Neural cell (in vitro differentiated cells): Measurements from ENCODE around the gene GPR26. TPM values are rescaled to one million over a fixed set of nuclear protein-coding genes. Genes with fewer than 3 reads are reported as not detected.

Source experiments
- H2AFZ ChIP-seq: fragments of 200-600, 300-800 bp; sonication (generic), shearing (Covaris generic); 2 replicates; pipeline ENCODE4 v1.6.0; 2014; ENCODE audit warnings: low read depth, mild to moderate bottlenecking, antibody characterized with exemption, low read length, moderate library complexity
- H3F3A ChIP-seq: fragments of 200-600 bp; shearing (Covaris generic); 2 replicates; pipeline ENCODE4 v1.6.1; 2016; ENCODE audit warnings: mild to moderate bottlenecking, moderate library complexity, mixed read lengths, antibody characterized with exemption, low read length; ENCODE audit not compliant: insufficient read depth, poor library complexity, severe bottlenecking
- H3K27ac ChIP-seq: fragments of 200-600, 300-800 bp; sonication (generic), shearing (Covaris generic); 2 replicates; pipeline ENCODE4 v1.5.1; 2014; ENCODE audit warnings: mild to moderate bottlenecking, low read length, moderate library complexity
- H3K27me3 ChIP-seq: fragments of 300-800, 200-600 bp; sonication (generic), shearing (Covaris generic); 2 replicates; pipeline ENCODE4 v1.6.0; 2014; ENCODE audit warnings: mild to moderate bottlenecking, low read depth, low read length, moderate library complexity; ENCODE audit not compliant: insufficient read depth
- H3K36me3 ChIP-seq: fragments of 300-800, 200-600 bp; sonication (generic), shearing (Covaris generic); 2 replicates; pipeline ENCODE4 v1.5.1; 2014; ENCODE audit warnings: mild to moderate bottlenecking, antibody characterized with exemption, low read length, moderate library complexity; ENCODE audit not compliant: insufficient read depth
- H3K4me2 ChIP-seq: fragments of 300-800, 200-600 bp; sonication (generic), shearing (Covaris generic); 2 replicates; pipeline ENCODE4 v1.6.0; 2014; ENCODE audit warnings: mild to moderate bottlenecking, low read length
- H3K4me3 ChIP-seq: fragments of 300-800, 200-600 bp; sonication (generic), shearing (Covaris generic); 2 replicates; pipeline ENCODE4 v1.5.1; 2014; ENCODE audit warnings: mild to moderate bottlenecking, low read length, moderate library complexity
- H3K79me2 ChIP-seq: fragments of 200-600 bp; shearing (Covaris generic); replicated peaks from 2 replicates; pipeline ENCODE4 v1.6.0; 2014; ENCODE audit warnings: mild to moderate bottlenecking, low read length, moderate library complexity; ENCODE audit not compliant: insufficient read depth
- H3K9ac ChIP-seq: fragments of 300-800, 200-600 bp; sonication (generic), shearing (Covaris generic); 2 replicates; pipeline ENCODE4 v1.6.1; 2016; ENCODE audit warnings: mild to moderate bottlenecking, low read length, mixed read lengths
- H3K9me2 ChIP-seq: fragments of 200-600 bp; shearing (Covaris generic); 2 replicates; pipeline ENCODE4 v1.6.1; 2016; ENCODE audit warnings: mild to moderate bottlenecking, low read length, mixed read lengths; ENCODE audit not compliant: insufficient read depth
- H3K9me3 ChIP-seq: fragments of 200-600, 300-800 bp; sonication (generic), shearing (Covaris generic); 2 replicates; pipeline ENCODE4 v1.6.1; 2016; ENCODE audit warnings: mild to moderate bottlenecking, mixed run types, low read length, moderate library complexity, mixed read lengths
- H4K20me1 ChIP-seq: fragments of 200-600 bp; shearing (Covaris generic); 2 replicates; pipeline ENCODE4 v1.6.1; 2016; ENCODE audit warnings: mild to moderate bottlenecking, mixed run types; ENCODE audit not compliant: insufficient read depth
- CTCF ChIP-seq: fragments of 450-650 bp; IDR thresholded peaks from 2 replicates; pipeline ENCODE4 v1.5.1; 2014; ENCODE audit warnings: antibody characterized with exemption, mild to moderate bottlenecking, moderate library complexity; ENCODE audit not compliant: poor library complexity, severe bottlenecking
- EP300 ChIP-seq: fragments of 450-650 bp; conservative IDR thresholded peaks from 2 replicates; pipeline ENCODE4 v1.6.1; 2014; ENCODE audit warnings: antibody characterized with exemption, mild to moderate bottlenecking, moderate library complexity; ENCODE audit not compliant: poor library complexity, severe bottlenecking
- EZH2 ChIP-seq: fragments of 200-600, 300-800 bp; shearing (Covaris generic), sonication (generic); IDR thresholded peaks from 2 replicates; pipeline ENCODE4 v1.6.1; 2014; ENCODE audit warnings: antibody characterized with exemption, low read length, borderline replicate concordance, mild to moderate bottlenecking; ENCODE audit not compliant: insufficient read depth, poor library complexity, severe bottlenecking
- MXI1 ChIP-seq: fragments of 450-650 bp; conservative IDR thresholded peaks from 2 replicates; pipeline ENCODE4 v1.6.1; 2014; ENCODE audit warnings: antibody characterized with exemption, mild to moderate bottlenecking; ENCODE audit not compliant: poor library complexity, severe bottlenecking
- POLR2AphosphoS5 ChIP-seq: IDR thresholded peaks from 2 replicates; pipeline ENCODE4 v1.6.1; 2012
- RAD21 ChIP-seq: fragments of 450-650 bp; conservative IDR thresholded peaks from 2 replicates; pipeline ENCODE4 v1.6.1; 2014; ENCODE audit warnings: antibody characterized with exemption, mild to moderate bottlenecking, moderate library complexity
- REST ChIP-seq: IDR thresholded peaks from 2 replicates; pipeline ENCODE4 v1.6.1; 2012; ENCODE audit warnings: borderline replicate concordance
- SMC3 ChIP-seq: fragments of 450-650 bp; conservative IDR thresholded peaks from 2 replicates; pipeline ENCODE4 v1.6.1; 2014; ENCODE audit warnings: antibody characterized with exemption, mild to moderate bottlenecking, moderate library complexity; ENCODE audit not compliant: poor library complexity
- TAF1 ChIP-seq: IDR thresholded peaks from 2 replicates; pipeline ENCODE4 v1.6.1; 2012; ENCODE audit warnings: low read depth
- polyA plus RNA-seq: library from polyadenylated mRNA; depleted of rRNA; stranded (reverse); fragments of >200 nt; gene quantifications from 2 replicates; pipeline ENCODE4 v1.2.3, GENCODE V29; 2014

The GPR26 gene
- polyA plus RNA-seq, 1 donor from 2014 or later: 8.1 TPM

- Histone ChIP-seq H3K36me3 (no peaks in the 10 kb centered on the region), H4K20me1 (no peaks in the 10 kb centered on the region), H2AFZ (no peak overlapping the region), H3K9me2 (no peaks in the 10 kb centered on the region), H3K4me3 (no peak overlapping the region), H3K4me2 (no peak overlapping the region), H3F3A (no peaks in the 10 kb centered on the region), H3K9me3 (no peaks in the 10 kb centered on the region), H3K79me2 (no peaks in the 10 kb centered on the region), H3K27ac (no peak overlapping the region), H3K9ac (no peak overlapping the region), H3K27me3 (peaks cover 7% of the 10 kb centered on the region)
- TF ChIP-seq SMC3 (no peak), POLR2AphosphoS5 (no peak), REST (no peak), TAF1 (no peak), EZH2 (no peak), RAD21 (no peak), EP300 (no peak), CTCF (no peak), MXI1 (no peak)
Observed at GRCh38 chr10:123674741-123675140, 8.6 kb downstream of the GPR26 start.

- Histone ChIP-seq H2AFZ (no peak overlapping the region), H3K27me3 (no peaks in the 10 kb centered on the region), H3K79me2 (no peaks in the 10 kb centered on the region), H3K9me3 (no peaks in the 10 kb centered on the region), H3K4me3 (no peak overlapping the region), H3K27ac (no peak overlapping the region), H3K9ac (no peak overlapping the region), H3K36me3 (no peaks in the 10 kb centered on the region), H3K4me2 (no peak overlapping the region), H3F3A (no peaks in the 10 kb centered on the region), H4K20me1 (no peaks in the 10 kb centered on the region), H3K9me2 (no peaks in the 10 kb centered on the region)
- TF ChIP-seq TAF1 (no peak), EP300 (no peak), REST (no peak), EZH2 (no peak), RAD21 (no peak), CTCF (no peak), POLR2AphosphoS5 (no peak), MXI1 (no peak), SMC3 (no peak)
Observed at GRCh38 chr10:123675811-123676210, 9.7 kb downstream of the GPR26 start.
